Liver (tissue), 3 donors: Measurements from ENCODE around the gene CWC27.

Experiments
- HNF4G ChIP-seq: IDR thresholded peaks from 2 replicates; pipeline ENCODE4 v1.6.1; 2016; ENCODE audit warnings: antibody characterized with exemption
- TAF1 ChIP-seq: conservative IDR thresholded peaks from 2 replicates; pipeline ENCODE4 v1.6.1; 2016; ENCODE audit warnings: antibody characterized with exemption, mild to moderate bottlenecking
- TF ChIP-seq, protein P1 (sequence below): fragments of 150-350 bp; IDR thresholded peaks from 2 replicates; pipeline ENCODE4 v1.5.1; 2017; ENCODE audit warnings: improper control_type of control experiment, low read depth, low read length; ENCODE audit not compliant: missing input control
- TF ChIP-seq, protein P2 (sequence below): IDR thresholded peaks from 2 replicates; pipeline ENCODE4 v1.6.1; 2016; ENCODE audit warnings: antibody characterized with exemption, mild to moderate bottlenecking
- TF ChIP-seq, protein P3 (sequence below): IDR thresholded peaks from 2 replicates; pipeline ENCODE4 v1.6.1; 2016; ENCODE audit warnings: antibody characterized with exemption
- donor health status: healthy.
- donor health status: healthy.

DNA sequence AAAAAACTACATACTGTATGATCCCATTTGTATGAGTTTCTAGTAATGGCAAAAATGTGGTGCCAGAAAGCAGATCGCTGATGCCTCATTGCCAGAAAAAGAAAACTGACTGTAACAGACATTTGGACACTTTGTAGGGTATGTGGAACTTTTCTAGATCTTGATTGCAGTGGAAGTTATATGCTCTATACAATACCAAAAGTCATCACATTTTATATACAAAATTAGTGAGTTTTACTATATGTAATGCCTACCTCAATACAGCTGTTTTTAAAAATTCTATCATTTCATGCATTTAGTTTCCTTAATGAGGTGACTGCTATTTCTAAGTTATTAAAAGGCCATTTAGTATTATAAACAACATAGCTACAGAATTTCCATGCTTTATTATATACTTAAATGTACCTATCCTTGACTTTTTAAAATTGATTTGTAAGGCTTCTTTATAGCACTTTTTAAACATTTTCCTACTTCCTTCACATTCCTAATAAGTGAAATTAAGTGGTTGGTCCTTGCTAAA is 199.9 kb downstream of the CWC27 start:
- TF ChIP-seq, protein P1, sequence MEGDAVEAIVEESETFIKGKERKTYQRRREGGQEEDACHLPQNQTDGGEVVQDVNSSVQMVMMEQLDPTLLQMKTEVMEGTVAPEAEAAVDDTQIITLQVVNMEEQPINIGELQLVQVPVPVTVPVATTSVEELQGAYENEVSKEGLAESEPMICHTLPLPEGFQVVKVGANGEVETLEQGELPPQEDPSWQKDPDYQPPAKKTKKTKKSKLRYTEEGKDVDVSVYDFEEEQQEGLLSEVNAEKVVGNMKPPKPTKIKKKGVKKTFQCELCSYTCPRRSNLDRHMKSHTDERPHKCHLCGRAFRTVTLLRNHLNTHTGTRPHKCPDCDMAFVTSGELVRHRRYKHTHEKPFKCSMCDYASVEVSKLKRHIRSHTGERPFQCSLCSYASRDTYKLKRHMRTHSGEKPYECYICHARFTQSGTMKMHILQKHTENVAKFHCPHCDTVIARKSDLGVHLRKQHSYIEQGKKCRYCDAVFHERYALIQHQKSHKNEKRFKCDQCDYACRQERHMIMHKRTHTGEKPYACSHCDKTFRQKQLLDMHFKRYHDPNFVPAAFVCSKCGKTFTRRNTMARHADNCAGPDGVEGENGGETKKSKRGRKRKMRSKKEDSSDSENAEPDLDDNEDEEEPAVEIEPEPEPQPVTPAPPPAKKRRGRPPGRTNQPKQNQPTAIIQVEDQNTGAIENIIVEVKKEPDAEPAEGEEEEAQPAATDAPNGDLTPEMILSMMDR: no peak
- TF ChIP-seq TAF1 (no peak), HNF4G (no peak)
- TF ChIP-seq, protein P2, sequence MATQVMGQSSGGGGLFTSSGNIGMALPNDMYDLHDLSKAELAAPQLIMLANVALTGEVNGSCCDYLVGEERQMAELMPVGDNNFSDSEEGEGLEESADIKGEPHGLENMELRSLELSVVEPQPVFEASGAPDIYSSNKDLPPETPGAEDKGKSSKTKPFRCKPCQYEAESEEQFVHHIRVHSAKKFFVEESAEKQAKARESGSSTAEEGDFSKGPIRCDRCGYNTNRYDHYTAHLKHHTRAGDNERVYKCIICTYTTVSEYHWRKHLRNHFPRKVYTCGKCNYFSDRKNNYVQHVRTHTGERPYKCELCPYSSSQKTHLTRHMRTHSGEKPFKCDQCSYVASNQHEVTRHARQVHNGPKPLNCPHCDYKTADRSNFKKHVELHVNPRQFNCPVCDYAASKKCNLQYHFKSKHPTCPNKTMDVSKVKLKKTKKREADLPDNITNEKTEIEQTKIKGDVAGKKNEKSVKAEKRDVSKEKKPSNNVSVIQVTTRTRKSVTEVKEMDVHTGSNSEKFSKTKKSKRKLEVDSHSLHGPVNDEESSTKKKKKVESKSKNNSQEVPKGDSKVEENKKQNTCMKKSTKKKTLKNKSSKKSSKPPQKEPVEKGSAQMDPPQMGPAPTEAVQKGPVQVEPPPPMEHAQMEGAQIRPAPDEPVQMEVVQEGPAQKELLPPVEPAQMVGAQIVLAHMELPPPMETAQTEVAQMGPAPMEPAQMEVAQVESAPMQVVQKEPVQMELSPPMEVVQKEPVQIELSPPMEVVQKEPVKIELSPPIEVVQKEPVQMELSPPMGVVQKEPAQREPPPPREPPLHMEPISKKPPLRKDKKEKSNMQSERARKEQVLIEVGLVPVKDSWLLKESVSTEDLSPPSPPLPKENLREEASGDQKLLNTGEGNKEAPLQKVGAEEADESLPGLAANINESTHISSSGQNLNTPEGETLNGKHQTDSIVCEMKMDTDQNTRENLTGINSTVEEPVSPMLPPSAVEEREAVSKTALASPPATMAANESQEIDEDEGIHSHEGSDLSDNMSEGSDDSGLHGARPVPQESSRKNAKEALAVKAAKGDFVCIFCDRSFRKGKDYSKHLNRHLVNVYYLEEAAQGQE: no peak
- TF ChIP-seq, protein P3, sequence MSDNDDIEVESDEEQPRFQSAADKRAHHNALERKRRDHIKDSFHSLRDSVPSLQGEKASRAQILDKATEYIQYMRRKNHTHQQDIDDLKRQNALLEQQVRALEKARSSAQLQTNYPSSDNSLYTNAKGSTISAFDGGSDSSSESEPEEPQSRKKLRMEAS: no peak
